ENCODE measurements around the gene PGAP2.

Gene PGAP2

DNA sequence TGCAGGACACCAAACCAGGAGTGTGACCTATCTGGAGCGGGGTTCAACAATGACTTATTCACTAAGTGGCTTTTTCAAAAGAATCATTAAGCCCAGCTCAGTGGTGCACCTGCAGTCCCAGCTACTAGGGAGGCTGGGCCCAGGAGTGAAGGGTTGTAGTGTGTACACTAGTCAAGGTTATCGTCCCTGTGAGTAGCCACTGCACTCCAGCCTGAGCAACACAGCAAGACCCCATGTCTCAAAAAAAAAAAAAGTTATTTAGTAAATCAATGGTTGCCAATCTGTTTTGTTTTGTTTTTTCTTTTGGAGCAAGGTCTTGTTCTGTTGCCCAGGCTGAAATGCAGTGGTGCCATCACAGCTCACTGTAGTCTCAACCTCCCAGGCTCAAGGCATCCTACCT lies 24.5 kb downstream of the PGAP2 start:
- H3K27ac ChIP-seq, result no peak overlapping the region
- TF ChIP-seq, protein P1, sequence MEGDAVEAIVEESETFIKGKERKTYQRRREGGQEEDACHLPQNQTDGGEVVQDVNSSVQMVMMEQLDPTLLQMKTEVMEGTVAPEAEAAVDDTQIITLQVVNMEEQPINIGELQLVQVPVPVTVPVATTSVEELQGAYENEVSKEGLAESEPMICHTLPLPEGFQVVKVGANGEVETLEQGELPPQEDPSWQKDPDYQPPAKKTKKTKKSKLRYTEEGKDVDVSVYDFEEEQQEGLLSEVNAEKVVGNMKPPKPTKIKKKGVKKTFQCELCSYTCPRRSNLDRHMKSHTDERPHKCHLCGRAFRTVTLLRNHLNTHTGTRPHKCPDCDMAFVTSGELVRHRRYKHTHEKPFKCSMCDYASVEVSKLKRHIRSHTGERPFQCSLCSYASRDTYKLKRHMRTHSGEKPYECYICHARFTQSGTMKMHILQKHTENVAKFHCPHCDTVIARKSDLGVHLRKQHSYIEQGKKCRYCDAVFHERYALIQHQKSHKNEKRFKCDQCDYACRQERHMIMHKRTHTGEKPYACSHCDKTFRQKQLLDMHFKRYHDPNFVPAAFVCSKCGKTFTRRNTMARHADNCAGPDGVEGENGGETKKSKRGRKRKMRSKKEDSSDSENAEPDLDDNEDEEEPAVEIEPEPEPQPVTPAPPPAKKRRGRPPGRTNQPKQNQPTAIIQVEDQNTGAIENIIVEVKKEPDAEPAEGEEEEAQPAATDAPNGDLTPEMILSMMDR (IDR thresholded peaks at IDR 0.05), result no peak

DNA sequence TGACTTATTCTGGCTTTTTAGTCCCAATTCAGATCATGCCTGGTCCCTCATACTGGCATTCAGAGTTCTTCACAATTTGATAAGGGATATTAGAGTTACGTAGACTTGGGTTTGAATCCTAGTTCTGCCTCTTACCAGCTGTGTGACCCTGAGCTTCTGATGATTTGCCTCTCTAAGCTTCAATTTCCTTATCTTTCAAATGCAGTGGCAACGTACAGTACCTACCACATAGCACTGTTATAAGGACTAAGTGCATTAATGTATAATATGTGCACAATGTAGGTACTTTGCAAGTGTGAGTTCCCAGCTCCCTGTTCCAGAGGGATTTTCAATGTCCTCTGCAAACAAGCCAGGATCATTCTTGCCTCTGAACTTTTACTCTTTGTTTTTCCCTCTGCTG lies 25.1 kb downstream of the PGAP2 start:
- TF ChIP-seq ZFX (IDR thresholded peaks at IDR 0.05; ENCODE audit: borderline replicate concordance), result no peak
- TF ChIP-seq, protein P1 (IDR thresholded peaks at IDR 0.05), result no peak
- no peak overlapping the region for H3K27ac ChIP-seq

GRCh38 chr11:3834349-3834663 lies 25.9 kb downstream of the PGAP2 start:
- TF ChIP-seq, protein P1 (IDR thresholded peaks at IDR 0.05), result no peak
- TF ChIP-seq ZFX (IDR thresholded peaks at IDR 0.05; ENCODE audit: borderline replicate concordance), result no peak
- no peak overlapping the region for H3K27ac ChIP-seq

GRCh38 chr11:3834664-3835461 lies 26.5 kb downstream of the PGAP2 start:
- TF ChIP-seq, protein P1 (IDR thresholded peaks at IDR 0.05), result no peak
- TF ChIP-seq ZFX (IDR thresholded peaks at IDR 0.05; ENCODE audit: borderline replicate concordance), result no peak
- no peak overlapping the region for H3K27ac ChIP-seq

DNA sequence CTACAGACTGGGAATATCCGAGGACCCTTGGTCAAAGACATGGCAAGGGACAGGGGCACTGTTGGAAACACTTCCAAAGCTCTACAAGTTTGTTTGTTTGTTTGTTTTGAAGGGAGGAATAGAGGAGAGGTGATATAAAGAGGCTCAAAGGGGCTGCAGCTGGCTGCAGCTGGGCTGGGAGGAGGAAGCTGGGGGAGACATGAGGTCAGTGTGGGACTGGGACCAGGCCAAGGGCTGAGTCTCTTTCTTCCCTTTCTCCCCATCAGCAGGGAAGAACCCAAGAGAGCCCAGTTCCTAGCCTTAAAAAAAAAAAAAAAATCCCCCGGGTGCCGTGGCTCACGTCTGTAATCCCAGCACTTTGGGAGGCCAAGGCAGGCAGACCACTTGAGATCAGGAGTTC lies 27.4 kb downstream of the PGAP2 start:
- no peak for TF ChIP-seq ZFX (IDR thresholded peaks at IDR 0.05; ENCODE audit: borderline replicate concordance)
- no peak overlapping the region for H3K27ac ChIP-seq

DNA sequence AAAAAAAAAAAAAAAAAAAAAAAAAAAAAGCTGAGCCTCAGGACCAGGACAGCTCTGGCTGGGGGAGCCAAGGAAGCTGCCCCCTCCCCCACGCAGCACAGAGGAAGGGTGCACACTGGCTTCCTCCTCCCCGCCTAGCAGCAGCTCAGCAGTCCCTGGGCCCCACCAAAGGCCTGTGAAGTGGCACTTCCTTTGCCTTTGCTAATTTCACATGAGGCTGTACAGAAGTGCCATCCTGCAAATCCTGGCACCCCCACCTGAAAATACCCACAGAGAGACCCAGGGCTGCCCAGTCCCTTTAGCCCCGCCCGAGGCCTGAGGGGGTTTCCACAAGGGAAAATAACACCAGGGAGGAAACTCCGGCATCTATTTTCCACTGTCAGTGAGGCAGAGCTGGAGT lies 28.5 kb downstream of the PGAP2 start:
- no peak for TF ChIP-seq ZFX (IDR thresholded peaks at IDR 0.05; ENCODE audit: borderline replicate concordance)
- TF ChIP-seq, protein P1 (IDR thresholded peaks at IDR 0.05), result no peak
- no peak overlapping the region for H3K27ac ChIP-seq

GRCh38 chr11:3837793-3838192 lies 29.4 kb downstream of the PGAP2 start:
- H3K27ac ChIP-seq, result no peak overlapping the region
- TF ChIP-seq ZFX (IDR thresholded peaks at IDR 0.05; ENCODE audit: borderline replicate concordance), result no peak
- TF ChIP-seq, protein P1 (IDR thresholded peaks at IDR 0.05), result no peak

DNA sequence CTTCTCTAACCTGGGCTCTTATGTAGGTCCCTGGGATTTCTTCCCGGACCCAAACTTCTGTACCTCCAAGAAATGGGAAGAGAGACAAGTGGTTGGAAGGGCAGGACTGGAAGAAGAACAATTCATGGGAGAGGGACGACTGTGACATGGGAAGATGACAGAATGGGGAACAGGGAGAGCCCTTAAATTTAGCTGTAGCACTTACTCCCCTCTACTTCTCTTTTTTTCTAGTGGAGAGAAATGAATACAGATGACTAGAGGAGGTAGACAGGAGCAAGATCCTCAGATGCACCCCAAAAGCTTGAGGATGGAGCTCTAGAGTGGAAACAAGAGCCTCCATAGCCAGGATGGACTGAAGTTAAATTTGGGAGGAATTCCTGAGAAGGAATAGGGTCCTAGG lies 30.1 kb downstream of the PGAP2 start:
- no peak overlapping the region for H3K27ac ChIP-seq
- TF ChIP-seq, protein P1 (IDR thresholded peaks at IDR 0.05), result no peak
- TF ChIP-seq ZFX (IDR thresholded peaks at IDR 0.05; ENCODE audit: borderline replicate concordance), result no peak

All from 22Rv1 (cell line).